Cardiac septum (tissue), 1 donor: Measurements from ENCODE around the gene SPX. TPM values are rescaled to one million over a fixed set of nuclear protein-coding genes. Genes with fewer than 3 reads are reported as not detected.

Experiments
- DNase-seq: peaks from one replicate; pipeline ENCODE4 v3.0.0-alpha.2; 2020; ENCODE audit warnings: low spot score
- intact Hi-C: fragments of 100-400 bp; cut with DNase I; formaldehyde crosslinking; loops from one replicate; pipeline ENCODE4 v1.14.0; 2022
- total RNA-seq: library from RNA; stranded (reverse); fragmentation: NEBNext Ultra II Directional; extraction: Animal tissue kit (Norgen Biotek cat#: 25700); gene quantifications from one replicate; pipeline ENCODE4 v1.2.1, GENCODE V29; 2021
- donor health status: DM: no; HTN: no; CAD: no.

SPX gene
- total RNA-seq, 1 donor from 2014 or later, result 10.0 TPM

GRCh38 chr12:21566907-21567394 lies 40.9 kb downstream of the SPX start:
- DNase-seq, result no peak
- intact Hi-C loops, result no loop called here

- intact Hi-C loops, result no loop called here
Measured at GRCh38 chr12:21568115-21568514, 42.0 kb downstream of the SPX start.

GRCh38 chr12:21571046-21571445 lies 45.0 kb downstream of the SPX start:
- intact Hi-C loops, result no loop called here

More at GRCh38 chr12:21568115-21568514, 42.0 kb downstream of the SPX start:
- no peak for DNase-seq

GRCh38 chr12:21573733-21574358 lies 47.8 kb downstream of the SPX start:
- no peak for DNase-seq
- intact Hi-C loops, result no loop called here

More at GRCh38 chr12:21571046-21571445, 45.0 kb downstream of the SPX start:
- no peak for DNase-seq

GRCh38 chr12:21576431-21576830 lies 50.3 kb downstream of the SPX start:
- DNase-seq, result no peak
- intact Hi-C loops, result no loop called here

GRCh38 chr12:21577516-21577915 lies 51.4 kb downstream of the SPX start:
- DNase-seq, result no peak
- intact Hi-C loops, result no loop called here

GRCh38 chr12:21580748-21581516 lies 54.8 kb downstream of the SPX start:
- no peak for DNase-seq
- intact Hi-C loops, result no loop called here

Other genes starting within 250 kb of the SPX start
- not detected for gene SLCO1A2, start 191.4 kb upstream of the SPX start, total RNA-seq
- not detected for gene IAPP, start 153.4 kb upstream of the SPX start, total RNA-seq
- 22.7 TPM for gene PYROXD1, start 88.6 kb upstream of the SPX start, total RNA-seq
- 22.3 TPM for gene RECQL, start 24.7 kb upstream of the SPX start, total RNA-seq
- gene GOLT1B, start 24.5 kb upstream of the SPX start, total RNA-seq, result 26.6 TPM
- not detected for gene GYS2, start 78.6 kb downstream of the SPX start, total RNA-seq
- 1,416 TPM for gene LDHB, start 131.5 kb downstream of the SPX start, total RNA-seq
- gene KCNJ8, start 248.4 kb downstream of the SPX start, total RNA-seq, result 38.0 TPM